Measurements from ENCODE around the gene PRKN. TPM values are rescaled to one million over a fixed set of nuclear protein-coding genes. Genes with fewer than 3 reads are reported as not detected.

PRKN gene
- total and polyA plus RNA-seq, 9 of the 15 experiments (the other 6 are each of a cell fraction or from before 2014, with no cell fraction given): 0.03 to 0.96 (median 0.15) TPM; not detected in 2

DNA sequence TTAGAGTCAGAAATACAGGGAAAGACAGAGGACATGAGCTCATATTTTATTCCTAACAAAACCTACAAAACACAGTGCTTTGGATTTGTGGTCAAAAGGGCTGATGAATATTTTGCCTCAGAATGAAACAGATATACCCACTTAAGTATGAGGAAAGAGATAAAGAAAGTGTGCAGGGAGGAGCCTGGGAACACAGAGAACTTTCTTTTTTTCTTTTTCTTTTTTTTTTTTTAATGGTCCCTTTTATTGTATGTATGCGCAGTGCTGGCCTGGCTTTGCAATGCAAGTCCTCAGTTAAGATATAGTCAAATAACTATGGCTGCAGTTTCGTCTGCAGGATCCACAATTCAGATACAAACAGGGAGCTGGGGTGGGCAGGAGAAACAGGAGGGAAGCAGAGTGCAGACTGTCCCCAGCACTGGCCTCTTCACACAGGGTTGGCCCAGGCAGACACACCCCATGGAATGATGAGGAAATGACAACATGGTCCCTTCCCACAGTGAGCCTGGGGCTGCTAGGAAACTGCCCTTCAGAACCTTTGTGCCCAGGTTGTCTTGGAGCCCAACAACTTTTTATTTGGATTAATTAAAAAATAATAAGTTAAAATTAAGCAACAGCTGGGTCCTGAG, 823.9 kb downstream of the PRKN start:
- POLR2A ChIA-PET: interaction anchor here (0.6 to 0.9 kb wide), 2 partner anchors 10 to 91 kb away, joined by 3 read pairs; no protein-coding TSS in a partner anchor
- intact Hi-C loops (cut with micrococcal nuclease): no loop called here
- H3K27ac ChIP-seq (ENCODE audit: extremely low read depth, low read depth, low read length): no peak overlapping the region
- H4K20me1 ChIP-seq (replicated peaks; ENCODE audit: control insufficient read depth, insufficient read depth, low read length): no peaks in the 10 kb centered on the region
- no peak overlapping the region for H3K4me2 ChIP-seq (ENCODE audit: insufficient read depth, low read length)
- CTCF ChIA-PET (ENCODE audit: low intra/inter-chr PET ratio): no interaction called here
- no peaks in the 10 kb centered on the region for H3K9me1 ChIP-seq (ENCODE audit: control insufficient read depth, insufficient read depth, low read length)
- H3K4me1 ChIP-seq (replicated peaks in 1 of 2; ENCODE audit: control insufficient read depth in 2 of 2, insufficient read depth in 2 of 2, low read length in 2 of 2): no peaks in the 10 kb centered on the region
- H3K27me3 ChIP-seq (ENCODE audit: control insufficient read depth in 2 of 2, insufficient read depth in 2 of 2, low read length in 2 of 2): peaks cover 0 to 3% of the 10 kb centered on the region in 2 experiments; a peak in 1 of 5 replicates
- BruUV-seq (replicated peaks): no TSS peak
- no peak overlapping the region for H3K9ac ChIP-seq (ENCODE audit: insufficient read depth in 1 of 2, low read depth in 2 of 2, low read length in 2 of 2)
- H3K9me3 ChIP-seq (replicated peaks; ENCODE audit: control insufficient read depth, insufficient read depth, low read depth, low read length): no peaks in the 10 kb centered on the region
- no peak overlapping the region for H3K4me3 ChIP-seq
- no peaks in the 10 kb centered on the region for H3K79me2 ChIP-seq (ENCODE audit: control insufficient read depth, insufficient read depth, low read length)
- ATAC-seq: no peak
- no peak for DNase-seq (ENCODE audit: extremely low read depth in 1 of 4, low spot score in 3 of 4)
- 5% methylated on average over 2 of the region's 2 CpGs for WGBS (ENCODE audit: insufficient coverage, low coverage, missing lambda C conversion rate)
- no peaks in the 10 kb centered on the region for H3K36me3 ChIP-seq (ENCODE audit: control insufficient read depth, insufficient read depth, low read length)
- in situ Hi-C loops (cut with MboI): no loop called here
- no peak overlapping the region for H2AFZ ChIP-seq (ENCODE audit: low read depth, low read length)
- no peak for FAIRE-seq
- TF ChIP-seq ZNF444 (CRISPR knock-in tag; IDR thresholded peaks at IDR 0.05) (no peak), RBM15 (IDR thresholded peaks at IDR 0.05; ENCODE audit: insufficient read depth, low read length) (no peak), COPS2 (conservative IDR thresholded peaks at IDR 0.05) (no peak), TSC22D4 (tag; IDR thresholded peaks at IDR 0.05) (no peak), CHD4 (IDR thresholded peaks at IDR 0.05; ENCODE audit: insufficient read depth, insufficient replicate concordance, low read depth, low read length, poor library complexity, severe bottlenecking) (no peak), ARID2 (IDR thresholded peaks at IDR 0.05) (no peak), CREM (IDR thresholded peaks at IDR 0.05; ENCODE audit: low read depth) (no peak), C11orf30 (IDR thresholded peaks at IDR 0.05; ENCODE audit: low read depth) (no peak), MGA (IDR thresholded peaks at IDR 0.05) (no peak)
